HepG2 (cell line): ENCODE results near the gene GSPT1. TPM values are rescaled to one million over a fixed set of nuclear protein-coding genes. Genes with fewer than 3 reads are reported as not detected.

Experiments used
- ADNP ChIP-seq: sonication (generic); formaldehyde crosslinking; IDR thresholded peaks from 2 replicates; pipeline ENCODE4 v1.4.0; 2020; ENCODE audit warnings: missing genetic modification reagents
- BCL3 ChIP-seq: sonication (generic); formaldehyde crosslinking; IDR thresholded peaks from 2 replicates; pipeline ENCODE4 v1.5.1; 2020; ENCODE audit warnings: mild to moderate bottlenecking, missing genetic modification reagents, moderate library complexity
- HMG20B ChIP-seq: conservative IDR thresholded peaks from 2 replicates; pipeline ENCODE4 v1.6.1; 2016; ENCODE audit warnings: missing genetic modification reagents, missing compliant biosample characterization
- KDM5A ChIP-seq: fragments of 200-600 bp; sonication (generic); IDR thresholded peaks from 2 replicates; pipeline ENCODE4 v1.7.0; 2018; ENCODE audit warnings: antibody characterized with exemption, mild to moderate bottlenecking, low read length, borderline replicate concordance
- RNF219 ChIP-seq: sonication (generic); formaldehyde crosslinking; IDR thresholded peaks from 2 replicates; pipeline ENCODE4 v1.5.0; 2020; ENCODE audit warnings: mild to moderate bottlenecking, missing genetic modification reagents
- SYNCRIP ChIP-seq: fragments of 200-400 bp; formaldehyde crosslinking; IDR thresholded peaks from 2 replicates; pipeline ENCODE4 v1.6.1; 2018; ENCODE audit warnings: mild to moderate bottlenecking, low read depth, low read length; ENCODE audit not compliant: insufficient read depth
- TFDP2 ChIP-seq: sonication (generic); formaldehyde crosslinking; IDR thresholded peaks from 2 replicates; pipeline ENCODE4 v1.4.0; 2020; ENCODE audit warnings: missing genetic modification reagents
- ZBTB44 ChIP-seq: sonication (generic); formaldehyde crosslinking; IDR thresholded peaks from 2 replicates; pipeline ENCODE4 v1.4.0; 2020; ENCODE audit warnings: missing genetic modification reagents
- ZNF17 ChIP-seq: sonication (generic); formaldehyde crosslinking; IDR thresholded peaks from 2 replicates; pipeline ENCODE4 v1.5.0; 2020; ENCODE audit warnings: mild to moderate bottlenecking, missing genetic modification reagents
- ZNF687 ChIP-seq: sonication (generic); formaldehyde crosslinking; IDR thresholded peaks from 2 replicates; pipeline ENCODE4 v1.5.1; 2020; ENCODE audit warnings: mild to moderate bottlenecking, missing genetic modification reagents, moderate library complexity
- polyA plus RNA-seq, 8 experiments: library from polyadenylated mRNA; depleted of rRNA in 3 of 8; stranded (reverse) in 7 of 8; unstranded in 1 of 8; fragments of >200 nt; fragmentation: Illumina TruSeq in 4 of 8; extraction: Trizol in 4 of 8; gene quantifications; 2 replicates each; pipeline versions ENCODE4 v1.2.1 to v1.2.3, GENCODE V29; 2011 to 2016; ENCODE audit warnings: low read depth in 4 of 8, missing spikeins in 1 of 8, mixed read lengths in 1 of 8; ENCODE audit not compliant: insufficient read depth in 1 of 8
- total RNA-seq, 5 experiments: library from RNA; depleted of rRNA; stranded (reverse); fragments of >200 nt; fragmentation: Illumina TruSeq; extraction: Trizol; gene quantifications; 2 replicates each; pipeline ENCODE4 v1.2.3, GENCODE V29; 2016; ENCODE audit warnings: low read depth in 1 of 5

GSPT1 gene
- total and polyA plus RNA-seq, 2 of the 13 experiments (the other 11 are each of a cell fraction or from before 2014, with no cell fraction given): 120 to 316 TPM

GRCh38 chr16:11869353-11870228, 46.2 kb downstream of the GSPT1 start (continued):
- TF ChIP-seq SYNCRIP (no peak), ADNP (CRISPR knock-in tag) (no peak), ZNF17 (CRISPR knock-in tag) (no peak), ZNF687 (CRISPR knock-in tag) (no peak), TFDP2 (CRISPR knock-in tag) (0 out of 2 replicates have a peak, but pooled peaks have one; percentile 28), BCL3 (CRISPR knock-in tag) (no peak), HMG20B (CRISPR knock-in tag) (no peak), KDM5A (peak; percentile 7; the same call in 1 of the 2 replicates), RNF219 (CRISPR knock-in tag) (no peak; the same call in 1 of the 2 replicates), ZBTB44 (CRISPR knock-in tag) (no peak)
